AG04449 (cell line): ENCODE results near the gene CC2D1A.

Source experiments
- CTCF ChIA-PET: fragments of 350-600 bp; formaldehyde crosslinking; extraction: SDS; loops from one replicate; lab custom pipeline; 2021; ENCODE audit warnings: antibody characterized with exemption; lab: Yijun Ruan, JAX
- POLR2A ChIA-PET: fragments of 400-600, 350-600 bp; formaldehyde crosslinking; extraction: SDS; loops from one replicate; lab custom pipeline; 2020; ENCODE audit warnings: antibody characterized with exemption, inconsistent platforms; lab: Yijun Ruan, JAX
- DNase-seq: peaks from one replicate; pipeline ENCODE4 v3.0.0-alpha.2; 2010; ENCODE audit warnings: low read depth, low spot score
- H3K4me3 ChIP-seq: 2 replicates; pipeline ENCODE4 v1.5.1; 2011; ENCODE audit warnings: low read depth, mild to moderate bottlenecking, control low read depth, low read length
- TF ChIP-seq, protein P1 (sequence below): IDR thresholded peaks from one replicate; pipeline ENCODE4 v1.5.1; 2011; ENCODE audit warnings: mild to moderate bottlenecking, moderate library complexity, low read length, control low read depth, inconsistent platforms; ENCODE audit not compliant: insufficient read depth; ENCODE audit errors: missing control alignments

The CC2D1A gene

DNA sequence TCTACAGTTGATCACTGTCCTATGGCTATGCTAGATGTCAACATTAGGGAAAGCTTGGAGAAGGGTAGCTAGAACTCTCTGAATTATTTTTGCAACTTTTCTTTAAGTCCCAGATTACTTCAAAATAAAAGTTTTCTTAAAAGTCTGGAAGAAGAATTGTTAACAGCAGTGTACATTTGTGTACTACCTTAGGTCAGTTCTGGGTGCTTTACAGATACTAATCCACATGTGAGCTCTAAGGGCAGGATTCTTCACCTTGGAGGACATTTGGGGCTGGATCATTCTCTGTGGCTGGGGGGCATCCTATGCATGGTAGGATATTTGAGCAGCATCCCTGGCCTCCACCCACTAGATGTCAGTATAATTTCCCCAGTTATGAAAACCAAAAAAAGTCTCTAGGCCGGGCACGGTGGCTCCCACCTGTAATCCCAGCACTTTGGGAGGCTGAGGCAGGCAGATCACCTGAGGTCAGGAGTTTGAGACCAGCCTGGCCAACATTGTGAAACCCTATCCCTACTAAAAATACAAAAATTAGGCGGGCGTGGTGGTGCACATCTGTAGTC is 2.9 kb upstream of the CC2D1A start:
- no peak overlapping the region for H3K4me3 ChIP-seq
- TF ChIP-seq, protein P1, sequence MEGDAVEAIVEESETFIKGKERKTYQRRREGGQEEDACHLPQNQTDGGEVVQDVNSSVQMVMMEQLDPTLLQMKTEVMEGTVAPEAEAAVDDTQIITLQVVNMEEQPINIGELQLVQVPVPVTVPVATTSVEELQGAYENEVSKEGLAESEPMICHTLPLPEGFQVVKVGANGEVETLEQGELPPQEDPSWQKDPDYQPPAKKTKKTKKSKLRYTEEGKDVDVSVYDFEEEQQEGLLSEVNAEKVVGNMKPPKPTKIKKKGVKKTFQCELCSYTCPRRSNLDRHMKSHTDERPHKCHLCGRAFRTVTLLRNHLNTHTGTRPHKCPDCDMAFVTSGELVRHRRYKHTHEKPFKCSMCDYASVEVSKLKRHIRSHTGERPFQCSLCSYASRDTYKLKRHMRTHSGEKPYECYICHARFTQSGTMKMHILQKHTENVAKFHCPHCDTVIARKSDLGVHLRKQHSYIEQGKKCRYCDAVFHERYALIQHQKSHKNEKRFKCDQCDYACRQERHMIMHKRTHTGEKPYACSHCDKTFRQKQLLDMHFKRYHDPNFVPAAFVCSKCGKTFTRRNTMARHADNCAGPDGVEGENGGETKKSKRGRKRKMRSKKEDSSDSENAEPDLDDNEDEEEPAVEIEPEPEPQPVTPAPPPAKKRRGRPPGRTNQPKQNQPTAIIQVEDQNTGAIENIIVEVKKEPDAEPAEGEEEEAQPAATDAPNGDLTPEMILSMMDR, result peak; percentile 8
- ChIA-PET POLR2A (no interaction called here), CTCF (interaction anchor here (0.8 to 2.5 kb wide), 11 partner anchors 10 to 173 kb away, joined by 3 to 10 read pairs (median 4); partner anchors contain the start of gene IL27RA)
- DNase-seq, result no peak

DNA sequence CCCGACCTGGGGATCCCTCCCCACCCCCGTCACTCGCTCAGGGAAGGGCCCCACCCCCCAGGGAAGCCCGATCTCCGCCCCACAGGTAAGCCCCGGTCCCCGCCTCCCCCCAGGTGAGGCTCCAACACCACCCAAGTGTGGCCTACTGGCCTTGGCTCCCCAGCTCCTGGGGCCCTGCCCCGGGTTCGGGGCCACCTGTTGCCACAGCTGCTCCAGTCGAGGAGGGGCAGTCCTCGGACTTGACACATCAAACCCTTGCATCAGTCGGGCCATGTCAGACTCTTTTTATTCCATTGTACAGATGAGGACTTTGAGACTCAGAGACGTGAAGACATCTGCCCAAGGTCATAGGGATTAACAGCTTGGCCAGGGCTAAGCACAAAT is 512 bp downstream of the CC2D1A start:
- ChIA-PET CTCF (interaction anchor here (0.7 to 2.3 kb wide), 10 partner anchors 21 to 229 kb away, joined by 3 to 12 read pairs (median 3); partner anchors contain the start of genes ASF1B, IL27RA, MISP3 and PODNL1), POLR2A (no interaction called here)
- peak overlapping the region; percentile 87 for H3K4me3 ChIP-seq
- DNase-seq, result no peak
- TF ChIP-seq, protein P1, result no peak

DNA sequence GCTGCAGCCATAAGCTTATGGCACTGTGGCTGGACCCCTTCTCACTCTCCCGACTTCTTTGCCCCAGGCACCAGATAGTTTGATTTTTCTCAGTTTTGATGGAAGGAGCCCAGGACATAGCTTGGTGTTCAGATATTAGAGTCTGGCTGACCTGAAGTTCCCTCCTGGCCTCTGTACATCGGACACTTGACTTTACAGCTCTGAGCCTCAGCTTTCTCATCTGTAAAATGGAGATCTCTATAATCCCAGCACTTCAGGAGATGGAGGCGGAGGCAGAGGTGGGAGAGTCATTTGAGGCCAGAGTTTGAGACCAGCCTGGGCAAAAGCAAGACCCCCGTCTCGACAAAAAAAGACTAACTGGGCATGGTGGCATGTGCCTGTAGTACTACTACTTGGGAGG is 909 bp downstream of the CC2D1A start:
- peak overlapping the region; percentile 87 for H3K4me3 ChIP-seq
- CTCF ChIA-PET, result interaction anchor here (0.7 to 2.3 kb wide), 10 partner anchors 21 to 229 kb away, joined by 3 to 12 read pairs (median 3); partner anchors contain the start of genes ASF1B, IL27RA, MISP3 and PODNL1
- POLR2A ChIA-PET, result no interaction called here
- no peak for DNase-seq
- TF ChIP-seq, protein P1, result no peak

DNA sequence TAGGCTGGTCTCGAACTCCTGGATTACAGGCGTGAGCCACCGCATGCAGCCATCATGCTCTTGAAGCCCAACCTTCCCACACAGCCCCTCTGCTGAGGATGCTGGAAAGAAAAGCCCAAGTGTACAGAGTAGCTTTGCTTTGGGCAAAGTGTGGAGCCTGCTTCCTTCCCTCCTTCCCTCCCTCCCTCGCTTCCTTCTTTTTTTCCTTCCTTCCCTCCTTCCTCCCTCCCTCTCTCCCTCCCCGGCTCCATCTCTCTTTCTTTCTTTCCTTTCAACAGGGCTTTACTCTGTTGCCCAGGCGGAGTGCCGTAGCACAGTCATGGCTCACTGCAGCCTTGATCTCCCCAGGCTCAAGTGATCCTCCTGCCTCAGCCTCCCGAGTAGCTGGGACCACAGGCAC is 2.7 kb downstream of the CC2D1A start:
- no peak for DNase-seq
- ChIA-PET POLR2A (no interaction called here), CTCF (interaction anchor here (1.8 to 2.3 kb wide), 2 partner anchors 16 to 164 kb away, joined by 4 to 12 read pairs; partner anchors contain the start of gene MISP3)
- no peak overlapping the region for H3K4me3 ChIP-seq
- TF ChIP-seq, protein P1, result no peak

DNA sequence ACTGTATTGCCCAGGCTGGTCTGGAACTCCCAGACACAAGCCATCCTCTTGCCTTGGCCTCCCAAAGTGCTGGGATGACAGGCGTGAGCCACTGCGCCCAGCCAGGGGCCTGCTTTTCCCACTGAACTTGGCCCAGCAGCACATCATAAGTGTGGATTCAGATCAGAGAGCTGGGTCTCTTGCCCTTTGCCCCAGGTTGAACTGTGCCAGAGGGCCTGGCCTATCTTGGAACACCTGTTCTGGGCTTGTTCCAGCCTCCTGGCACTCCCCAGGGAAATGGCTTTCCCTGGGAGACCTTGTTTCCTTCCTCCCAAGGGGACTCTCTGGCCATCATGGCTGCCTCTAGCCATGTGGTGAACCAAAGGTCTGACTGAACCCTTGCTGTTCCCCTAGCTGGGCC is 3.4 kb downstream of the CC2D1A start:
- ChIA-PET POLR2A (no interaction called here), CTCF (interaction anchor here (1.8 kb wide), 1 partner anchor 15 kb away, joined by 4 read pairs; no protein-coding TSS in a partner anchor)

DNA sequence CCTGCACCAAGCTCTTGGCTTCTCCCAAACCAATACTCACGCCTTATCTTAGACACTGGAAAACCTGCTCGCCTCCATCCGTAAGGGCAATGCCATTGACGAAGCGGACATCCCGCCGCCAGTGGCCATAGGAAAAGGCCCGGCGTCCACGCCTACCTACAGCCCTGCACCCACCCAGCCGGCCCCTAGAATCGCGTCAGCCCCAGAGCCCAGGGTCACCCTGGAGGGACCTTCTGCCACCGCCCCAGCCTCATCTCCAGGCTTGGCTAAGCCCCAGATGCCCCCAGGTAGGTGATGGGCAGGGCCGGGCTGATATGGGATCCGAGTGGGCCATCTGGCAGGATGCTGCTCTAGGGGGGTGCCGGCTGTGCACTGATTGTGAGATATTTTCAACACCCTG is 7.4 kb downstream of the CC2D1A start:
- no peak for DNase-seq
- no peak overlapping the region for H3K4me3 ChIP-seq
- ChIA-PET POLR2A (no interaction called here), CTCF (no interaction called here)
- TF ChIP-seq, protein P1, result no peak

More for the DNA sequence above, 3.4 kb downstream of the CC2D1A start:
- no peak overlapping the region for H3K4me3 ChIP-seq
- TF ChIP-seq, protein P1, result no peak
- DNase-seq, result no peak
